Measurements from ENCODE around the gene ZNF446.

GRCh38 chr19:58473775-58474174 lies 2.4 kb upstream of the ZNF446 start:
- TF ChIP-seq CTCF (IDR thresholded peaks at IDR 0.05) (no peak), POLR2A (IDR thresholded peaks at IDR 0.05) (no peak)

All from tibial nerve (tissue), 3 donors.